HepG2 (cell line): ENCODE measurements around the gene HADH. TPM values are rescaled to one million over a fixed set of nuclear protein-coding genes. Genes with fewer than 3 reads are reported as not detected.

Experiments
- polyA plus RNA-seq, 8 experiments: library from polyadenylated mRNA; depleted of rRNA in 3 of 8; stranded (reverse) in 7 of 8; unstranded in 1 of 8; fragments of >200 nt; fragmentation: Illumina TruSeq in 4 of 8; extraction: Trizol in 4 of 8; gene quantifications; 2 replicates each; pipeline versions ENCODE4 v1.2.1 to v1.2.3, GENCODE V29; 2011 to 2016; ENCODE audit warnings: low read depth in 4 of 8, missing spikeins in 1 of 8, mixed read lengths in 1 of 8; ENCODE audit not compliant: insufficient read depth in 1 of 8
- total RNA-seq, 5 experiments: library from RNA; depleted of rRNA; stranded (reverse); fragments of >200 nt; fragmentation: Illumina TruSeq; extraction: Trizol; gene quantifications; 2 replicates each; pipeline ENCODE4 v1.2.3, GENCODE V29; 2016; ENCODE audit warnings: low read depth in 1 of 5

Gene HADH
- total and polyA plus RNA-seq, 2 of the 13 experiments (the other 11 are each of a cell fraction or from before 2014, with no cell fraction given), result 29.6 to 33.9 TPM

Other genes starting within 250 kb of the HADH start
- gene SGMS2, start 165.0 kb upstream of the HADH start, total RNA-seq (2016; rRNA removed; fragmentation: Illumina TruSeq; extraction: Trizol), result 1.2 and 1.3 TPM in 2 replicates
- gene SGMS2, start 165.0 kb upstream of the HADH start, polyA plus RNA-seq (2011; rRNA removed), result 1.7 and 2.0 TPM in 2 replicates
- 1.9 and 3.4 TPM in 2 replicates for gene CYP2U1, start 58.3 kb upstream of the HADH start, total RNA-seq (2016; rRNA removed; fragmentation: Illumina TruSeq; extraction: Trizol)
- gene CYP2U1, start 58.3 kb upstream of the HADH start, polyA plus RNA-seq (2011; rRNA removed), result 1.3 and 1.4 TPM in 2 replicates
- 0.22 and 0.35 TPM in 2 replicates for gene LEF1, start 179.0 kb downstream of the HADH start, total RNA-seq (2016; rRNA removed; fragmentation: Illumina TruSeq; extraction: Trizol)
- gene LEF1, start 179.0 kb downstream of the HADH start, polyA plus RNA-seq (2011; rRNA removed), result 0.29 and 0.31 TPM in 2 replicates